Ammon's horn (tissue), 1 donor: ENCODE results near the gene SIGLECL1.

Experiments used
- DNase-seq: peaks from one replicate; pipeline ENCODE4 v3.0.0-alpha.2; 2016; ENCODE audit warnings: low spot score

Gene SIGLECL1

DNA sequence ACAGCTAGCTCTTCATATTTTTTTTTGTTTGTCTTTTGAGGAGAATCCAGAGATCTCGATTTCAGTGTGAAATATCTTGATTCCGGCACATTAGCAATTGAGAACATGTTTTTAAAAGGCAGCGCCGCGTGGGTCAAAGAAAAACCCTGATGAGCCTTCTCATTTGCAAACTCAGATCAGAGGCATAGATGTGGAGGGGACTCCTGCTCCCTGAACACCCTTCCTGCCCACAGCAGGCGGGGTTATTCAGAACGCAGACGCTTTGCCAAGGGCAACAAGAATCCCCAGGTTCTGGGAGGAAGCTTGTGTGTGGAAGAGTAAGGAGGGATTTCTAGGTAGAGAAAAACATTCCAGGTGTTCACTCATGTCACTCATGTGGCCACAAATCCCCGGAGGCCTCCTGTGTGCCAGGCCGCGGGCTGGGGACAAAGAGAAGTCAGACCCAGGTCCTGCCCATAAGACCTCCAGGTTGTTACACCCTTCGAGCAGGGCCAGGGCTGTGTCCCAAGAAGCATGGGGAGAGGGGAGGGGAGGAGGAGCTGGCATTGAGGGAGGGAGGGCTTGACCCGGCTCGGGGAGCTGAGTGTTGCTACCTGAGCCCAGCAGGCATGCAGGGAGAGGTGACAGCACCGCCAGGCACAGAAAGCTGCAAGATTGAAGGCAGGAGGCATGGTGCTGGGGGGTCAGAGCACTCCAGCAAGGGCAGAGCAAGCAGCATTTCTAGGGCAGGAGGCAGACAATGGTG is 44.7 kb downstream of the SIGLECL1 start:
- no peak for DNase-seq

DNA sequence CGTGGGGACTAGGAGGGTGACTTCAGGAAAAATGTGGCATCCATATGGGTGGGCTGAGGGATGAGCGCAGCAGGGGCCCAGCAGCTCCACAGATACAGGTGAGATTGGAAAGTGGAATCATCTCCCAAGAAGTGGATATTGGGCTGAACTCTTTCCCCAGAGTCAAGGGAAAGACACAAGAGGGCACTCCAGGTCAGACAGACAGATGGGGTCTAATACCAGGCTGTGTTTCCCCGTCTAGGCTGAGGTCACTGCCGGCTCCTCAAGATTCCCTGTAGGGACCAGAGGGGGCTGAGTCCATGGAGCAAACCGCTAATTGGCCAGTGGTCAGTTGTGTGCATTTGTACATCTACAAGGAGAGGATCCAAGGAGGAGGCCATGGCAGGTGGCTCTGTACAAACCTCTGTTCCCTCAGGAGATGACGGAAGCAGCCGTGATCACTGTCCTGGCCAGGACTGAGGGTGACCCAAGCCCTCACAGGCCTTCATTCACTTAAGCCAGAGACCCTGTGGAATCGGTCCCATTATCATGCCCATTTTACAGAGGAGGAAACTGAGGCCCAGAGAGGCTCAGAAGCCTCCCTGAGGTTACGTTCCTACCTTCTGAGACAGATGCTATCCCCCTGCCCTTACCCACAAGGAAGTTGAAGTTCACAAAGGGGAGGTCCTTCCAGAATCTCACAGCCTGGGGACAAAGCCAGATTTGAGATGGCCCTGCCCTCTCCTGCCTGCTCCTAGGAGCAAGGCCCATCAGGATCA is 45.6 kb downstream of the SIGLECL1 start:
- DNase-seq: no peak

DNA sequence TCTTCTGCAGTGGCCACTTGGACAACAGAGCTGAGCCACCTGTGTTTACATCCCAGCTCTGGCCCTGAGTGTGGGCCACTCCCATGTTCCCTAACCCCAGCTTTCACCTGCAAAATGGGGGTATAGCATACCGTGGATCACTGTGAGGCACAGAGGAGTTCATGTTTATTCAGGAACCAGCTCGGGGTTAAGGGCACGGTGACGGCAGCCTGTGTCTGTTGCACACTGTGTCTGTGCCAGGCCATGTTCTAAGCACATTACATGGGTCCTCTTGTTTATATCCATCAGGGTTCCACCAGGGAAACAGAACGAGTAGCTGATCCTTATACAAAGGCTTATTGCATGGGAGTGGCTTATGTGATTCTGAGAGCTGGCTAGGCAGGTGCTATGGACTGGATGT is 46.5 kb downstream of the SIGLECL1 start:
- no peak for DNase-seq

DNA sequence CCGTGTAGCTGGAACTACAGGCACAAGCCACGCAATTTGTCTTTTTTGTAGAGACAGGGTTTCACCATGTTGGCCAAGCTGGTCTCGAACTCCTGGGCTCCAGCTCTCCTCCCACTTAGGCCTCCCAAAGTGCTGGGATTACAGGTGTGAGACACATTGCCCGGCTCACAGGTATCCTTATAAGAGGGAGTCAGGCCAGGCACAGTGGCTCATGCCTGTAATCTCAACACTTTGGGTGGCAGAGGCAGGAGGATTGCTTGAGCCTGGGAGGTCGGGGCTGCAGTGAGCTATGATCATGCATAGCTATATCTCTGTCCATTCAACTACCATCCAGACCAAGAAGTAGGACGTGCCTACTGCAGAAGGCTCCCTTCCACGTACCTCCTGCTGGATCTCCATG is 50.4 kb downstream of the SIGLECL1 start:
- DNase-seq: no peak

DNA sequence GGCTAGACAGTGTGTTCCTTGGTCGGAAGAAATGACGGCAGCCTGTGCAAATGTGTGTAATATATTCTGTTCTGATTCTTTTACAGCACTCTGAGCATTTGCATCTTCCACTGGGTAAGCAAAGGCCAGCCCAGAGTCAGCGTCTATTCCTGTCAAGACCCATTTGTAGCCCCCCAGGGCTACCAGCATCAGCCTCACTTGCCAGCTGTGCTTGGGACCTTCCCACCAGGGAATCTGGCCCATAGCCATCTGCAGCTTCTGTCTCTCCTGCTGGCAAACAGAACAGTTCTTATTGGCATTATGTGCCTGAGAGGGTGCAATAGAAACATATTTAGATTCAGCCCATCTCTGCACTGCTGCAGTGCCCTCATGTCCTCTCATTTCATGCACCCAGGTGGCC is 54.6 kb downstream of the SIGLECL1 start:
- DNase-seq: no peak

DNA sequence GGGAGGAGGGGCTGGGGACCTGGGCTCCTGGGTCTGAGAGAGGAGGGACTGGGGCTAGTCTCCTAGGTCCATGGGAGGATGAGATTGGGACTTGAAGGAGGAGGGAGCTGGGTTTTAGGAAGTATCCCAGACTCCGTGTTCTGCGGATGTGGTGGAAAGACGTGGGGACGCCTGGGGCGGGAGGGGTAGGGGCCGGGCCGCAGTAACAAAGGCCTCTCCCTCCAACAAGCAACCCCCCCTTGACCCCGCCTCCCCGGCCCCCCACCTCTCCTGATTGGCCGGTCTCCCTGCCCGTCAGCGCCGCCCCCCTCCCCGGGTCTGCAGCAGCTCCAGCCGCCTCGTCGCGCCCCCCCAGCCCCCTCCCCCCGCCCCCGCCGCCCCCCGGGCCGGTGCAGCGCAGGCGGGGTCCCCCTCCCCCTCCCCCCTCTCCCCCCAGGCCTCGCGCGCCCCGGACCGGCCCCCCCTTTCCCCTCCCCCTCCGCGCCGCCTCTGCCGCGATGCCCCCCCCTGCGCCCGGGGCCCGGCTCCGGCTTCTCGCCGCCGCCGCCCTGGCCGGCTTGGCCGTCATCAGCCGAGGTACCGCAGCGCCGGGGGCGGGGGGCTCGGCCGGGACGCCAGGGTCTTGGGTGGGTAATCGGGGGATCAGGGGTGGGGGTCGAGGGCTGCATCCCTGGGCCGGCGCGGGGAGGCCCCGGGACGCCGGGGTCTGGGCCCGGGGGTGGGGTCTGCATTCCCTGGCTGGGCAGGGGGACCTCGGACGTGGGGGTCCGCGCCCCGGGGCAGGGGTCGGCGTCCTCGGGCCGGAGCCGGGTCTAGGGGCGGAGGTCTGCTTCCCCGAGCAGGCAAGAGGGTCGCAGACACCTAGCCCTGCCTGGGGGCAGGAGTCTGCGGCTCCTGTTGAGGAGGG is 60.7 kb downstream of the SIGLECL1 start, which contains the start of gene IGLON5:
TSS of gene IGLON5 (plus strand) at position 294 of the 907 bp plus-strand sequence. CDS start at position 498, 204 bp downstream.
- no peak for DNase-seq

DNA sequence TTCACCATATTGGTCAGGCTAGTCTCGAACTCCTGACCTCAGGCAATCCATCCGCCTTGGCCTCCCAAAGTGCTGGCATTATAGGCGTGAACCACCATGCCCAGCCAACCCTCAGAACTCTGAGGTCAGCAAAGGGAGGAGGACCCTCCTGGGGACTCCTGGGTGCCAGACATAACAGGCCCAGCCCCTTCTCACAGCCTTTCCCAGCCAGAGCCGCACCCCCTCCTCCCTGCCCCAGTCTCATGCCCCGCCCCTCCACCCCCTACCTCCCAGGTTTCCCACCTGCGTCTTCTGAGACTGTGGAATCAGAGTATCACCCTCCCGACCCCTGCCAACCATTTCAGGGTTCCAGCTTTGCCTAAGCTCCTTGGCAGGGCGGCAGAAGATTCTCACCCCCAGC is 65.8 kb downstream of the SIGLECL1 start:
- DNase-seq: no peak

DNA sequence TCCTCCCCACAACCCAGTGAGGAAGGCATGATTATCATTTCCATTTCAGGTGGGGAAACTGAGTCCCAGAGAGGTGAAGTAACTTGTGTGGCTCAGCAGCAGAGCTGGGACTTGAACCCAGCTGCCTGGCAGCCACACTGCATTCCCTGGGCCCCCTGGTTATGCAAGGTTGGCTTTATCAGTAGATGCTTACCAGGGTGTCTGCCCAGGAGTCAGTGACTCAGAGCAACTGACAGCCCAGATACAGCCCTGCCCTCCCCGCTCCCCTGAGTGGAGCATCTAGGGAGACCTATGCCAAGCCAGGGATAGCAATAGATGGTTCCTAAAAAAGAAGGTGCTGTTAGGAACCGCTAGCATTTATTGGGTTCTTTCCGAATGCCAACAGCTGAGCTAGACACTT is 66.5 kb downstream of the SIGLECL1 start:
- no peak for DNase-seq

DNA sequence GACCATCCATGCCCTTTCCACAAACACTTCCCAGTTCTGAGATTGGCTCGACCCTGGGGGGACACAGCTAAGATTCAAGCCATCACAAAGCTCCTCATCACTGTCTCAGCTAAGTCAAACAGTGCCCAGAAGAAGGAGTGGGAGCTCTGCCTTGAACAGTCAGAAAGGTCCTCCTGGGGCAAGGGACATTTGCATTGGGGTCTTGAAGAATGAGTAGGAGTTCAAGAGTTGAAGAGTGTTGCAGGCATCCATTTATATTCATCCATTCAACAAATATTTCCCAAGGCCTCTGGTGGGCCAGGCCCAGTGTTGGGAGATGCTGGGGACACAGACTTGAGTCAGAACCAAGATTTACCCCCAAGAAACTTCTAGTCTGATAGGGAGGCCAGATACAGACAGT is 67.1 kb downstream of the SIGLECL1 start:
- no peak for DNase-seq
